ENCODE results near the gene ITPK1. TPM values are rescaled to one million over a fixed set of nuclear protein-coding genes. Genes with fewer than 3 reads are reported as not detected.

Gene ITPK1
- total RNA-seq, 1 experiment from 2014 or later = 60.1 TPM

GRCh38 chr14:93102141-93102540, 13.6 kb downstream of the ITPK1 start:
- BruUV-seq (replicated peaks) = no TSS peak
- Histone ChIP-seq H3K27me3 (replicated peaks; ENCODE audit: control insufficient read depth, insufficient read depth, low read length) (no peaks in the 10 kb centered on the region), H3K9me3 (no peaks in the 10 kb centered on the region), H3K4me1 (peaks cover 11% of the 10 kb centered on the region; the same call in 1 of the 2 replicates), H3K4me3 (ENCODE audit: low read depth, low read length) (no peak overlapping the region), H3K36me3 (ENCODE audit: control insufficient read depth, insufficient read depth, low read length) (no peaks in the 10 kb centered on the region)
- Mint-ChIP-seq H3K9me3 (ENCODE audit: unreplicated experiment) (no peaks in the 10 kb centered on the region), H3K4me1 (ENCODE audit: low read depth, unreplicated experiment) (no peaks in the 10 kb centered on the region), H3K4me3 (ENCODE audit: unreplicated experiment) (no peak overlapping the region), H3K27me3 (ENCODE audit: insufficient read depth, unreplicated experiment) (no peaks in the 10 kb centered on the region), H3K27ac (ENCODE audit: unreplicated experiment) (no peak overlapping the region), H3K36me3 (ENCODE audit: insufficient read depth, unreplicated experiment) (no peaks in the 10 kb centered on the region)
- DNase-seq = no peak
- ChIA-PET CTCF (interaction anchor here (0.7 kb wide), 1 partner anchor 11 kb away, joined by 3 read pairs; no protein-coding TSS in a partner anchor), POLR2A (no interaction called here)
- intact Hi-C loops (cut with micrococcal nuclease; ENCODE audit: unreplicated experiment) = no loop called here
- TF ChIP-seq, protein P1, sequence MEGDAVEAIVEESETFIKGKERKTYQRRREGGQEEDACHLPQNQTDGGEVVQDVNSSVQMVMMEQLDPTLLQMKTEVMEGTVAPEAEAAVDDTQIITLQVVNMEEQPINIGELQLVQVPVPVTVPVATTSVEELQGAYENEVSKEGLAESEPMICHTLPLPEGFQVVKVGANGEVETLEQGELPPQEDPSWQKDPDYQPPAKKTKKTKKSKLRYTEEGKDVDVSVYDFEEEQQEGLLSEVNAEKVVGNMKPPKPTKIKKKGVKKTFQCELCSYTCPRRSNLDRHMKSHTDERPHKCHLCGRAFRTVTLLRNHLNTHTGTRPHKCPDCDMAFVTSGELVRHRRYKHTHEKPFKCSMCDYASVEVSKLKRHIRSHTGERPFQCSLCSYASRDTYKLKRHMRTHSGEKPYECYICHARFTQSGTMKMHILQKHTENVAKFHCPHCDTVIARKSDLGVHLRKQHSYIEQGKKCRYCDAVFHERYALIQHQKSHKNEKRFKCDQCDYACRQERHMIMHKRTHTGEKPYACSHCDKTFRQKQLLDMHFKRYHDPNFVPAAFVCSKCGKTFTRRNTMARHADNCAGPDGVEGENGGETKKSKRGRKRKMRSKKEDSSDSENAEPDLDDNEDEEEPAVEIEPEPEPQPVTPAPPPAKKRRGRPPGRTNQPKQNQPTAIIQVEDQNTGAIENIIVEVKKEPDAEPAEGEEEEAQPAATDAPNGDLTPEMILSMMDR (IDR thresholded peaks at IDR 0.05; ENCODE audit: insufficient read depth in 1 of 2, low read depth in 1 of 2, low read length in 1 of 2, severe bottlenecking in 1 of 2, unreplicated experiment in 1 of 2) = no peak

DNA sequence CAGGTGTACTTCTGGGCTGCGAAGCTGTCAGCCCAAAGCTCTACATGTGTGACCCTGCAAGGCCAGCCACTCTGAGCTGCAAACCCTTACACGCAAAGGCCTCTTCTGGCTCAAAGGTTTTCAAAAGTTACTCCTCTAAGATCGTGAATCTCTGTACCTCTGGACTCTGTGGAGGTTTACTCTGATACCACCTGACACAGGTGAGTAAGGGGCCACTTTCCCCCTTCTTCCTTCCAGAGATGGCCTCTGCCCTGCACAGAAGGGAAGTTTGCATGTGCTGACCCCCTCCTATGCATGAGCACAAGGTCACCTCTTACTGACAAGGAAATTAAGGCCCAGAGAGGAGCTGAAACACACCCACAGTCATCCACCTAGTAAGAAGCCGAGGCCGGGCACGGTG, 14.5 kb downstream of the ITPK1 start:
- intact Hi-C loops (cut with micrococcal nuclease; ENCODE audit: unreplicated experiment) = no loop called here
- no peaks in the 10 kb centered on the region for H3K36me3 Mint-ChIP-seq (ENCODE audit: insufficient read depth, unreplicated experiment)
- no peaks in the 10 kb centered on the region for H3K9me3 ChIP-seq
- BruUV-seq (replicated peaks) = no TSS peak
- no peak for DNase-seq
- peaks cover 11% of the 10 kb centered on the region; the same call in 1 of the 2 replicates for H3K4me1 ChIP-seq
- no peaks in the 10 kb centered on the region for H3K27me3 Mint-ChIP-seq (ENCODE audit: insufficient read depth, unreplicated experiment)
- no peaks in the 10 kb centered on the region for H3K27me3 ChIP-seq (replicated peaks; ENCODE audit: control insufficient read depth, insufficient read depth, low read length)
- ChIA-PET POLR2A (no interaction called here), CTCF (no interaction called here)
- no peak overlapping the region for H3K4me3 Mint-ChIP-seq (ENCODE audit: unreplicated experiment)
- H3K36me3 ChIP-seq (ENCODE audit: control insufficient read depth, insufficient read depth, low read length) = no peaks in the 10 kb centered on the region
- H3K9me3 Mint-ChIP-seq (ENCODE audit: unreplicated experiment) = no peaks in the 10 kb centered on the region
- no peak overlapping the region for H3K4me3 ChIP-seq (ENCODE audit: low read depth, low read length)
- TF ChIP-seq, protein P1 (IDR thresholded peaks at IDR 0.05; ENCODE audit: insufficient read depth in 1 of 2, low read depth in 1 of 2, low read length in 1 of 2, severe bottlenecking in 1 of 2, unreplicated experiment in 1 of 2) = no peak
- no peak overlapping the region for H3K27ac Mint-ChIP-seq (ENCODE audit: unreplicated experiment)
- no peaks in the 10 kb centered on the region for H3K4me1 Mint-ChIP-seq (ENCODE audit: low read depth, unreplicated experiment)

DNA sequence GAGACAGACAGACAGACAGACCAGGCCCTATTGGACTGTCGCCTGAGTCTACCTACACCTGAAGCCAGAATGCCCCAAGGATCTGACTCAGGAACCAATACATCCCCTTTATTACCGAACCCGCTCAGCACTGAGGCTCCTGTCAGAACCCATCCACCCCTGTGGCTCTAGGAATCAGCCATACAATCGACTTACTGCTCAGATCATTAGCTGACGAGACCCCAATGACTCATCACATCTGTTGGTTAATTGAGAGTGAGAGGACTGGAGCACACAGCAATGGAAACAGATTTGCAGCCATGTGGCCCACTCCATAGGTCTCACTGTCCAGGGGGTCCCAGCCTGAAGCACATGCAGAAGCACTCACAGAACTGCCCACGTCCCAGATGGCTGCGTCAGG, 15.2 kb downstream of the ITPK1 start:
- ChIA-PET CTCF (no interaction called here), POLR2A (no interaction called here)
- Histone ChIP-seq H3K36me3 (ENCODE audit: control insufficient read depth, insufficient read depth, low read length) (no peaks in the 10 kb centered on the region), H3K4me3 (ENCODE audit: low read depth, low read length) (no peak overlapping the region), H3K4me1 (peaks cover 11% of the 10 kb centered on the region; the same call in 1 of the 2 replicates), H3K27me3 (replicated peaks; ENCODE audit: control insufficient read depth, insufficient read depth, low read length) (no peaks in the 10 kb centered on the region), H3K9me3 (no peaks in the 10 kb centered on the region)
- H3K27ac Mint-ChIP-seq (ENCODE audit: unreplicated experiment) = no peak overlapping the region
- no peak for DNase-seq
- H3K36me3 Mint-ChIP-seq (ENCODE audit: insufficient read depth, unreplicated experiment) = no peaks in the 10 kb centered on the region
- TF ChIP-seq, protein P1 (IDR thresholded peaks at IDR 0.05; ENCODE audit: insufficient read depth in 1 of 2, low read depth in 1 of 2, low read length in 1 of 2, severe bottlenecking in 1 of 2, unreplicated experiment in 1 of 2) = no peak
- intact Hi-C loops (cut with micrococcal nuclease; ENCODE audit: unreplicated experiment) = no loop called here
- H3K27me3 Mint-ChIP-seq (ENCODE audit: insufficient read depth, unreplicated experiment) = no peaks in the 10 kb centered on the region
- no peaks in the 10 kb centered on the region for H3K9me3 Mint-ChIP-seq (ENCODE audit: unreplicated experiment)
- H3K4me1 Mint-ChIP-seq (ENCODE audit: low read depth, unreplicated experiment) = no peaks in the 10 kb centered on the region
- no peak overlapping the region for H3K4me3 Mint-ChIP-seq (ENCODE audit: unreplicated experiment)
- BruUV-seq (replicated peaks) = no TSS peak
